ENCODE results near the gene NEK5. TPM values are rescaled to one million over a fixed set of nuclear protein-coding genes. Genes with fewer than 3 reads are reported as not detected.

NEK5 gene
- total RNA-seq, 1 experiment from 2014 or later = 0.39 TPM

DNA sequence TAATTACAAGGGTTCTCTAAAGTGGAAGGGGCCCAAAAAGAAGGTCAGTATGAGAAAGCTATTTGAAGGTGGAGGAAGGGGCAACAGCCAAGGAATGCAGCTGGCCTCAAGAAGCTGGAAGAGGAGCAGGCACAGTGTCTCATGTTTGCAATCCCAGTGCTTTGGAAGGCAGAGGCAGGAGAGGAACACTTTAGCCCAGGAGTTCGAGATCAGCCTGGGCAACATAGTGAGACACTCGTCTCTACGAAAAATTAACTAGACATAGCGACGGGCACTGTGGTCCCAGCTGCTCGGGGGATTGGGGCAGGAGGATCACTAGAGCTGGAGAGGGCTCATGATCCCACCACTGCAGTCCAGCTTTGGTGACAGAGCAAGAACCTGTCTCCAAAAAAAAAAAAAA lies 31.2 kb upstream of the NEK5 start:
- Histone ChIP-seq H3K27me3 (replicated peaks; ENCODE audit: control insufficient read depth, insufficient read depth, low read length) (no peaks in the 10 kb centered on the region), H3K36me3 (ENCODE audit: control insufficient read depth, insufficient read depth, low read length) (no peaks in the 10 kb centered on the region; the same call in none of the 2 replicates), H3K9me3 (no peaks in the 10 kb centered on the region), H3K4me1 (peaks cover 54% of the 10 kb centered on the region), H3K4me3 (ENCODE audit: low read depth, low read length) (peak overlapping the region; percentile 91)
- peak overlapping the region; percentile 79 for H3K27ac Mint-ChIP-seq (ENCODE audit: unreplicated experiment)
- H3K4me3 Mint-ChIP-seq (ENCODE audit: unreplicated experiment) = peak overlapping the region; percentile 76
- H3K36me3 Mint-ChIP-seq (ENCODE audit: insufficient read depth, unreplicated experiment) = peaks cover 13% of the 10 kb centered on the region
- H3K27me3 Mint-ChIP-seq (ENCODE audit: insufficient read depth, unreplicated experiment) = no peaks in the 10 kb centered on the region
- BruUV-seq (replicated peaks) = no TSS peak
- DNase-seq = no peak
- ChIA-PET POLR2A (no interaction called here), CTCF (interaction anchor here (0.5 to 1.7 kb wide), 3 partner anchors 31 to 114 kb away, joined by 3 to 6 read pairs (median 5); partner anchors contain the start of gene NEK5)
- no peak for TF ChIP-seq CTCF (IDR thresholded peaks at IDR 0.05; ENCODE audit: insufficient read depth in 1 of 2, low read depth in 1 of 2, low read length in 1 of 2, severe bottlenecking in 1 of 2, unreplicated experiment in 1 of 2)
- H3K4me1 Mint-ChIP-seq (ENCODE audit: low read depth, unreplicated experiment) = peaks cover 54% of the 10 kb centered on the region
- no peaks in the 10 kb centered on the region for H3K9me3 Mint-ChIP-seq (ENCODE audit: unreplicated experiment)
- intact Hi-C loops (cut with micrococcal nuclease; ENCODE audit: unreplicated experiment) = loop anchor here (2.0 kb wide), 1 partner anchor 35 kb away; no protein-coding TSS in a partner anchor

GRCh38 chr13:52159159-52159982 lies 30.5 kb upstream of the NEK5 start, which contains the start of gene NEK3:
NEK3 (minus strand) TSS chr13:52159597; CDS start chr13:52156191, 3,406 bp downstream.
- Histone ChIP-seq H3K4me3 (ENCODE audit: low read depth, low read length) (peak within 1 kb of the TSS; percentile 91), H3K9me3 (no peaks in the 10 kb centered on the region), H3K36me3 (ENCODE audit: control insufficient read depth, insufficient read depth, low read length) (peaks cover 1% of the 10 kb centered on the region), H3K4me1 (peaks cover 54% of the 10 kb centered on the region), H3K27me3 (replicated peaks; ENCODE audit: control insufficient read depth, insufficient read depth, low read length) (no peaks in the 10 kb centered on the region)
- H3K36me3 Mint-ChIP-seq (ENCODE audit: insufficient read depth, unreplicated experiment) = peaks cover 13% of the 10 kb centered on the region
- peak within 1 kb of the TSS; percentile 76 for H3K4me3 Mint-ChIP-seq (ENCODE audit: unreplicated experiment)
- H3K27me3 Mint-ChIP-seq (ENCODE audit: insufficient read depth, unreplicated experiment) = no peaks in the 10 kb centered on the region
- BruUV-seq (replicated peaks) = no TSS peak
- CTCF ChIA-PET = interaction anchor here (0.5 to 1.7 kb wide), 4 partner anchors 30 to 113 kb away, joined by 3 to 6 read pairs (median 4); partner anchors contain the start of gene NEK5
- peak; percentile 79 to 82 for DNase-seq
- peaks cover 54% of the 10 kb centered on the region for H3K4me1 Mint-ChIP-seq (ENCODE audit: low read depth, unreplicated experiment)
- POLR2A ChIA-PET = no interaction called here
- no peaks in the 10 kb centered on the region for H3K9me3 Mint-ChIP-seq (ENCODE audit: unreplicated experiment)
- intact Hi-C loops (cut with micrococcal nuclease; ENCODE audit: unreplicated experiment) = loop anchor here (10.0 kb wide), 1 partner anchor 285 kb away; no protein-coding TSS in a partner anchor
- peak within 1 kb of the TSS; percentile 79 for H3K27ac Mint-ChIP-seq (ENCODE audit: unreplicated experiment)
- no peak for TF ChIP-seq CTCF (IDR thresholded peaks at IDR 0.05; ENCODE audit: insufficient read depth in 1 of 2, low read depth in 1 of 2, low read length in 1 of 2, severe bottlenecking in 1 of 2, unreplicated experiment in 1 of 2)

GRCh38 chr13:52158629-52159158 lies 29.8 kb upstream of the NEK5 start:
- no peak for TF ChIP-seq CTCF (IDR thresholded peaks at IDR 0.05; ENCODE audit: insufficient read depth in 1 of 2, low read depth in 1 of 2, low read length in 1 of 2, severe bottlenecking in 1 of 2, unreplicated experiment in 1 of 2)
- no peaks in the 10 kb centered on the region for H3K9me3 ChIP-seq
- DNase-seq = peak in 1 of 2 experiments; percentile 32
- peaks cover 51% of the 10 kb centered on the region for H3K4me1 ChIP-seq
- CTCF ChIA-PET = interaction anchor here (1.4 to 1.7 kb wide), 2 partner anchors 29 to 35 kb away, joined by 5 to 6 read pairs; partner anchors contain the start of gene NEK5
- H3K4me3 Mint-ChIP-seq (ENCODE audit: unreplicated experiment) = peak overlapping the region; percentile 76
- no TSS peak for BruUV-seq (replicated peaks)
- peaks cover 13% of the 10 kb centered on the region for H3K36me3 Mint-ChIP-seq (ENCODE audit: insufficient read depth, unreplicated experiment)
- H3K4me1 Mint-ChIP-seq (ENCODE audit: low read depth, unreplicated experiment) = peaks cover 49% of the 10 kb centered on the region
- peak overlapping the region; percentile 91 for H3K4me3 ChIP-seq (ENCODE audit: low read depth, low read length)
- H3K27ac Mint-ChIP-seq (ENCODE audit: unreplicated experiment) = peak overlapping the region; percentile 79
- intact Hi-C loops (cut with micrococcal nuclease; ENCODE audit: unreplicated experiment) = loop anchor here (10.0 kb wide), 1 partner anchor 286 kb away; no protein-coding TSS in a partner anchor
- H3K27me3 Mint-ChIP-seq (ENCODE audit: insufficient read depth, unreplicated experiment) = no peaks in the 10 kb centered on the region
- no peaks in the 10 kb centered on the region for H3K27me3 ChIP-seq (replicated peaks; ENCODE audit: control insufficient read depth, insufficient read depth, low read length)
- peaks cover 1% of the 10 kb centered on the region for H3K36me3 ChIP-seq (ENCODE audit: control insufficient read depth, insufficient read depth, low read length)
- H3K9me3 Mint-ChIP-seq (ENCODE audit: unreplicated experiment) = no peaks in the 10 kb centered on the region
- POLR2A ChIA-PET = no interaction called here
